HG02970 (cell line): Measurements from ENCODE around the gene PSMC3.

Source experiments
- ATAC-seq: cut with Tn5 transposase; IDR thresholded peaks from one replicate; pipeline ENCODE4 v1.9.1; 2021; ENCODE audit warnings: mild to moderate bottlenecking, moderate library complexity, moderate number of reproducible peaks; ENCODE audit not compliant: unreplicated experiment, low FRiP score

The PSMC3 gene

GRCh38 chr11:47378010-47378835 is 48.0 kb downstream of the PSMC3 start, which contains the start of gene SPI1:
Gene SPI1, minus strand, starts transcription at chr11:47378547. Its CDS starts 194 bp downstream, at chr11:47378353.
- ATAC-seq = no peak

DNA sequence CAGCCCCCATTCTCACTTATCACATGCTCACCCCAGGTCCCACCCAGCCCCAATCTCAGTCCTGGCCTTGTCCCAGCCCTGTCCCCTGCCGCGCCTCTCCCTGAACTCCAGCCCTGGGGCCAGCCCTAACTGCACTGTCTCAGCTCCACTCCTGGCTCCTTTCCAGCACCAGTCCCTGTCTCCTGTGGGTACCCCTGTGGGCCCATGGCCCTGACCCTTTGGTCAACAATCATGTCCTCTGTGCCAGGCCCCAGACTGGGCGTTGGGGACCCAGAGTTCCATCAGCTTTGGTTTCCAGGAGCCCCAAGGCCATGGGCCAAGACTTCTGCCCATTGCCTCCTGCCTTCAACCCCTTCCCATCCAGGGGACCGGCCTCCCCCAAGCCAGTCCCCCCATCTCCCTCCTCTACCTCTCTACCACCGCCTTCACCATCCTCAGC is 48.6 kb downstream of the PSMC3 start:
- no peak for ATAC-seq

DNA sequence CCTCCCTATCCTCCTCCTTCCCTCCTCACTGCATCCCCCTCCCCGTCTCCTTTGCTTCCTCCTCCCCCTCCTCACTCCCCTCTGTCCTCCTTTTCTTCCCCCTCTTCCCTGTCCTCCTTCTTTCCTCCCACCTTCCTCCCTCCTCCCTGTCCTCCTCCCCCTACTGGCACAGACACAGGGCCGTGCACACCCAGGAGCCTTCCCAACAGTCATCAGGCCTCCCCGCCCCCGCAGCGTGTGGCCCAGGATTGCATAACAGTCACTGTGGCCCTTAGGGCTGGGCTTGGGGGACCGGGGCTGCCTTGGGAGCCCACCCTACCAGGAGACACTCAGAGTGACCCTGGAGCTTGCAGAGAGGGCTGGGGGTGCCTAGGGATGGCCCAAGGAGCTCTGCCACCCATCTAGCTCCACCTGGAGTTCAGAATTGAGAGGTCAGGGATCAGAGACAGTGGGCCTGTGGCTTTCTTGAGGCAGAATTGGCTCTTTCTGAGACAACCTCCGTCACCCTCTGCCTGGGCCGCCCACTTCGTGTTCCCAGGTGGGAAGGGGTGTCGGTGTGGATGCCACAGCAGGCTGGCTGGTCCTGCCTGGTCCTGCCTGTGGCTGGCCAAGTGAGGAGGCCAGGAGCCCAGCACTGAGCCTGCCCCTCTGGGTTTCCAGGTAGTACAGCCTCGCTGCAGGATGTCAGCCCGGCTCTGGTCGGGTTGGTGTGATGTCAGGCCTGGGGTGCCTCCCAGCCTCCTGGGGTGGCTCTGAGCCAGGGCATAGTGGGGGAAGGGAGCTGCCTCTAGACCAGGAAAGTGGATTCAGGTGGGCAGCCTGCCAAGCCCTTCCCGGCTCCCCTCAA is 49.5 kb downstream of the PSMC3 start:
- ATAC-seq = no peak

DNA sequence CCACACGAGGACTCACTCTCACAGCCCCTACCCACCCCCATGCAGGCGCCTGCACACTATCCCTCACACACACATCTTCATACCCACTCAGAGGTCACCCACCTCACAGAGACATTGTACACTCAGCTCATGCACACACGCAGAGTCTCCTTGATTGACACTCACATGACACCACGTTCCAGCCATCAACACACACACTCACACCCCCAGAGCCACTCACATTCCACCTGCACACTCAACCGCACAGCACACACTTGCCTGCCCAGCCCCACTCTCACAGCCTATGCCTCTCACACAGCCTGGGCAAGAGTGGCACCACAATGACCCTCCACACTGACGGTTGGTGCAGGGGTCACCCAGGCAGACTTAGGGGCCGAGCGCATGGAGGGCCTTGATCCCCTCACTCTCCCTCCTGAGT is 50.1 kb downstream of the PSMC3 start:
- no peak for ATAC-seq

DNA sequence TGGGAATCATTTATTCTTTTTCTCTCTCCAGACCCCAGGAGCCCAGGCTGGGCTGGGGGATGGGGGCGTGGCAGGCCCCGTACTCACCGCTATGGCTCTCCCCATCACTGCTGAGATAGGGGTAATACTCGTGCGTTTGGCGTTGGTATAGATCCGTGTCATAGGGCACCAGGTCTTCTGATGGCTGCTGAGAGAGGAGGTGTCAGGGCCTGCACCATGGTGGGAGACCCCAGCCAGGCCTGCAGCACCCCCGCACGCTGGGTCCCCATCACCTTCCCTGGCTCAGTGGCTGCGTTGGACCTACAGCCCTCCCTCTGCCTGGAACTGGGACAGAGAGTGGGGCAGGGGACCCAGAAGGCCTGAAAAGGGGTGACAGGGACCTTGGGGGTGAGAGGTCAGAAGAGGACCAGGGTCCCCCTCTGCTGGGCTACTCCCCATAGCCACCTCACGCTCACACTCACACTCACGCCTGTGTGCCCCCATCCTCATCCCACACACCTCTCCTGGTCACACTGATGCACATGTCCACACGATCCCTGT is 50.6 kb downstream of the PSMC3 start:
- ATAC-seq = no peak

- ATAC-seq = no peak
Measured at GRCh38 chr11:47375020-47375419, 51.2 kb downstream of the PSMC3 start.

DNA sequence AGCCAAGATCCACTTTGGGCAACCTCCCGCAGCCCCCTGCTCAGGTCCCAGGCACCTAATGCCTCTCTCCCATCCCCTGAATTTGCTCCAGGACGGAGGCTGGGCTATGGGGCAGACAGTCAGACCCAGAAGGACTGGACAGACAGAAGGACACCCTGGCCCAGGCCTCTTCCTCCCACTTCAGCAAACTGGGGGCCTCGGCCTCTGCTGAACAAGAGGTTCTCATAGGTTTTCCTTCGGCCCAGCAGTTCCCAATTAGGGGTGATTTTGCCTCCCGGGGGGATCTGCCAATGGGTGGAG is 51.6 kb downstream of the PSMC3 start:
- no peak for ATAC-seq

GRCh38 chr11:47373876-47374719 is 52.1 kb downstream of the PSMC3 start:
- no peak for ATAC-seq

GRCh38 chr11:47372422-47372821 is 53.8 kb downstream of the PSMC3 start:
- no peak for ATAC-seq

GRCh38 chr11:47369676-47370075 is 56.6 kb downstream of the PSMC3 start:
- no peak for ATAC-seq
